Common myeloid progenitor, CD34-positive (primary cell): Measurements from ENCODE around the gene EPAS1.

Experiments
- CTCF ChIA-PET: fragments of 350-600 bp; sonication (Branson Sonifier 250); formaldehyde crosslinking; loops from one replicate; lab custom pipeline; 2021; ENCODE audit warnings: antibody characterized with exemption; lab: Charles Lee
- POLR2A ChIA-PET: fragments of 350-600 bp; sonication (Branson Sonifier 250); formaldehyde crosslinking; loops from one replicate; lab custom pipeline; 2021; ENCODE audit warnings: antibody characterized with exemption; lab: Charles Lee
- DNase-seq, 3 donors: peaks; one replicate each; pipeline versions ENCODE4 v3.0.0 to v3.0.0-alpha.2; 2013
- H3K27ac ChIP-seq, 2 experiments: 1 replicate in 1 of 2; 2 replicates in 1 of 2; pipeline ENCODE4 v1.7.0; 2013; ENCODE audit warnings: inconsistent platforms in 2 of 2, low read length in 2 of 2, mild to moderate bottlenecking in 2 of 2, low read depth in 1 of 2, moderate library complexity in 1 of 2; ENCODE audit not compliant: severe bottlenecking in 2 of 2, insufficient read depth in 1 of 2, poor library complexity in 1 of 2
- H3K27me3 ChIP-seq, 5 experiments: replicated peaks in 2 of 5; 1 replicate in 3 of 5; 2 replicates in 2 of 5; pipeline versions ENCODE4 v1.6.1 to v1.7.0; 2013; ENCODE audit warnings: low read length in 4 of 5, mild to moderate bottlenecking in 2 of 5, moderate library complexity in 2 of 5, inconsistent platforms in 1 of 5; ENCODE audit not compliant: insufficient read depth in 5 of 5, control insufficient read depth in 4 of 5
- H3K36me3 ChIP-seq, 4 experiments: 1 replicate in 2 of 4; 2 replicates in 2 of 4; pipeline versions ENCODE4 v1.6.1 to v1.7.0; 2013; ENCODE audit warnings: low read length in 3 of 4, control low read depth in 1 of 4, mild to moderate bottlenecking in 1 of 4; ENCODE audit not compliant: control insufficient read depth in 4 of 4, insufficient read depth in 4 of 4
- H3K4me1 ChIP-seq, 4 experiments: 1 replicate in 3 of 4; 2 replicates in 1 of 4; pipeline versions ENCODE4 v1.6.1 to v1.7.1; 2013; ENCODE audit warnings: low read length in 3 of 4, mild to moderate bottlenecking in 3 of 4, control low read depth in 1 of 4, inconsistent platforms in 1 of 4, moderate library complexity in 1 of 4; ENCODE audit not compliant: control insufficient read depth in 4 of 4, insufficient read depth in 4 of 4; ENCODE audit errors: control extremely low read depth in 1 of 4
- H3K4me3 ChIP-seq, 7 experiments: 1 replicate in 4 of 7; 2 replicates in 3 of 7; pipeline versions ENCODE4 v1.5.1 to v1.7.0; 2013; ENCODE audit warnings: mild to moderate bottlenecking in 7 of 7, low read length in 6 of 7, moderate library complexity in 6 of 7, inconsistent platforms in 2 of 7, low read depth in 2 of 7, control low read depth in 1 of 7; ENCODE audit not compliant: insufficient read depth in 4 of 7, control insufficient read depth in 1 of 7; ENCODE audit errors: extremely low read depth in 1 of 7
- H3K9me3 ChIP-seq, 5 experiments: 1 replicate in 4 of 5; 2 replicates in 1 of 5; pipeline versions ENCODE4 v1.6.1 to v1.7.1; 2013; ENCODE audit warnings: low read length in 4 of 5, mild to moderate bottlenecking in 2 of 5, inconsistent platforms in 1 of 5, low read depth in 1 of 5, moderate library complexity in 1 of 5; ENCODE audit not compliant: control insufficient read depth in 4 of 5, insufficient read depth in 2 of 5; ENCODE audit errors: control extremely low read depth in 1 of 5
- WGBS: methylation state at CpG from one replicate; pipeline ENCODE4 v1.1.5; 2013; ENCODE audit not compliant: insufficient coverage; 5-methylcytosine and 5-hydroxymethylcytosine counted together

Gene EPAS1

GRCh38 chr2:46350029-46350689 is 53.0 kb downstream of the EPAS1 start:
- no peak overlapping the region for H3K27ac ChIP-seq
- no peaks in the 10 kb centered on the region for H3K27me3 ChIP-seq
- 0% methylated on average over 7 of the region's 8 CpGs for WGBS
- peaks cover 19 to 54% (median 38%) of the 10 kb centered on the region in 4 experiments for H3K4me1 ChIP-seq
- no peaks in the 10 kb centered on the region for H3K36me3 ChIP-seq
- ChIA-PET POLR2A (no interaction called here), CTCF (interaction anchor here (1.0 to 1.5 kb wide), 6 partner anchors 8 to 287 kb away, joined by 3 to 4 read pairs (median 3); no protein-coding TSS in a partner anchor)
- H3K4me3 ChIP-seq = peak overlapping the region in 4 of 7 experiments; percentile 15 to 58 (median 28)
- H3K9me3 ChIP-seq = no peaks in the 10 kb centered on the region
- DNase-seq = peak in 2 of 3 donors; percentile 46 to 49

GRCh38 chr2:46351098-46351749 is 54.0 kb downstream of the EPAS1 start:
- ChIA-PET POLR2A (interaction anchor here (0.6 kb wide), 1 partner anchor 453 kb away, joined by 3 read pairs; no protein-coding TSS in a partner anchor), CTCF (no interaction called here)
- no peaks in the 10 kb centered on the region for H3K27me3 ChIP-seq
- peak in 1 of 3 donors; percentile 43 for DNase-seq
- no peaks in the 10 kb centered on the region for H3K36me3 ChIP-seq
- 51% methylated on average over 4 of the region's 5 CpGs for WGBS
- H3K27ac ChIP-seq = no peak overlapping the region
- H3K9me3 ChIP-seq = no peaks in the 10 kb centered on the region
- H3K4me1 ChIP-seq = peaks cover 19 to 54% (median 39%) of the 10 kb centered on the region in 4 experiments
- H3K4me3 ChIP-seq = peak overlapping the region in 5 of 7 experiments; percentile 15 to 72 (median 52)

- Histone ChIP-seq H3K36me3 (no peaks in the 10 kb centered on the region), H3K27ac (no peak overlapping the region), H3K4me1 (peaks cover 19 to 54% (median 39%) of the 10 kb centered on the region in 4 experiments), H3K4me3 (peak overlapping the region in 6 of 7 experiments; percentile 15 to 72 (median 44)), H3K9me3 (no peaks in the 10 kb centered on the region), H3K27me3 (no peaks in the 10 kb centered on the region)
- ChIA-PET POLR2A (no interaction called here), CTCF (no interaction called here)
- no peak for DNase-seq
- 8% methylated on average over 10 of the region's 10 CpGs for WGBS
Observed at GRCh38 chr2:46351750-46352138, 54.5 kb downstream of the EPAS1 start.

GRCh38 chr2:46352621-46353020 is 55.4 kb downstream of the EPAS1 start:
- H3K27me3 ChIP-seq = no peaks in the 10 kb centered on the region

GRCh38 chr2:46353509-46353908 is 56.3 kb downstream of the EPAS1 start:
- Histone ChIP-seq H3K4me1 (peaks cover 19 to 44% (median 39%) of the 10 kb centered on the region in 4 experiments), H3K9me3 (no peaks in the 10 kb centered on the region), H3K4me3 (no peak overlapping the region), H3K27ac (no peak overlapping the region), H3K27me3 (no peaks in the 10 kb centered on the region), H3K36me3 (no peaks in the 10 kb centered on the region)
- POLR2A ChIA-PET = no interaction called here
- CTCF ChIA-PET = interaction anchor here (0.7 to 3.7 kb wide), 3 partner anchors 10 to 13 kb away, joined by 3 to 10 read pairs (median 3); no protein-coding TSS in a partner anchor
- DNase-seq = no peak
- WGBS = 100% methylated on average over 6 of the region's 6 CpGs

More at GRCh38 chr2:46352621-46353020, 55.4 kb downstream of the EPAS1 start:
- 97% methylated on average over 6 of the region's 8 CpGs for WGBS
- ChIA-PET POLR2A (no interaction called here), CTCF (interaction anchor here (0.9 to 3.7 kb wide), 2 partner anchors 10 to 14 kb away, joined by 5 to 10 read pairs; no protein-coding TSS in a partner anchor)
- DNase-seq = no peak
- Histone ChIP-seq H3K36me3 (no peaks in the 10 kb centered on the region), H3K9me3 (no peaks in the 10 kb centered on the region), H3K4me1 (peaks cover 19 to 51% (median 39%) of the 10 kb centered on the region in 4 experiments), H3K27ac (no peak overlapping the region), H3K4me3 (no peak overlapping the region)

- Histone ChIP-seq H3K4me1 (peaks cover 8 to 27% (median 22%) of the 10 kb centered on the region in 4 experiments), H3K27ac (no peak overlapping the region), H3K27me3 (no peaks in the 10 kb centered on the region), H3K4me3 (no peak overlapping the region), H3K9me3 (no peaks in the 10 kb centered on the region), H3K36me3 (no peaks in the 10 kb centered on the region)
- POLR2A ChIA-PET = no interaction called here
- CTCF ChIA-PET = interaction anchor here (3.7 kb wide), 1 partner anchor 11 kb away, joined by 10 read pairs; no protein-coding TSS in a partner anchor
- 96% methylated on average over 3 of the region's 3 CpGs for WGBS
- DNase-seq = no peak
Observed at GRCh38 chr2:46355756-46356155, 58.5 kb downstream of the EPAS1 start.
